ENCODE measurements around the gene KLHDC9. TPM values are rescaled to one million over a fixed set of nuclear protein-coding genes. Genes with fewer than 3 reads are reported as not detected.

Gene KLHDC9
- total and polyA plus RNA-seq, 2 of the 13 experiments (the other 11 are each of a cell fraction or from before 2014, with no cell fraction given): 2.9 TPM

GRCh38 chr1:161074676-161075368, 23.3 kb upstream of the KLHDC9 start (continued):
- peak; percentile 51 for TF ChIP-seq ZNF687 (CRISPR knock-in tag; IDR thresholded peaks at IDR 0.05)
- TF ChIP-seq KDM4B (CRISPR knock-in tag; IDR thresholded peaks at IDR 0.05): no peak
- TF ChIP-seq SKIL (CRISPR knock-in tag; IDR thresholded peaks at IDR 0.05; ENCODE audit: borderline replicate concordance): no peak
- TF ChIP-seq ZNF678 (CRISPR knock-in tag; IDR thresholded peaks at IDR 0.05): 0 out of 2 replicates have a peak, but pooled peaks have one; percentile 26
- no peak for TF ChIP-seq FOSL1 (CRISPR knock-in tag; IDR thresholded peaks at IDR 0.05; ENCODE audit: borderline replicate concordance)
- TF ChIP-seq ZNF446 (CRISPR knock-in tag; IDR thresholded peaks at IDR 0.05): no peak
- no peak for TF ChIP-seq MBNL3 (CRISPR knock-in tag; conservative IDR thresholded peaks at IDR 0.05)
- TF ChIP-seq CTCF (CRISPR knock-in tag; IDR thresholded peaks at IDR 0.05): no peak
- TF ChIP-seq HNRNPL (IDR thresholded peaks at IDR 0.05; ENCODE audit: low read depth, low read length): 0 out of 2 replicates have a peak, but pooled peaks have one; percentile 45
- no peak for TF ChIP-seq E2F5 (CRISPR knock-in tag; conservative IDR thresholded peaks at IDR 0.05)
- no peak for TF ChIP-seq CHD4 (IDR thresholded peaks at IDR 0.05; ENCODE audit: borderline replicate concordance, low read length)
- peak; percentile 15; the same call in 1 of the 2 replicates for TF ChIP-seq ATF1 (CRISPR knock-in tag; IDR thresholded peaks at IDR 0.05)
- no peak for TF ChIP-seq HOXA7 (CRISPR knock-in tag; IDR thresholded peaks at IDR 0.05)
- TF ChIP-seq NR0B2 (CRISPR knock-in tag; IDR thresholded peaks at IDR 0.05): 0 out of 2 replicates have a peak, but pooled peaks have one; percentile 16
- TF ChIP-seq BCL6 (CRISPR knock-in tag; IDR thresholded peaks at IDR 0.05): no peak
- peak; percentile 44; the same call in 1 of the 2 replicates for TF ChIP-seq PATZ1 (CRISPR knock-in tag; IDR thresholded peaks at IDR 0.05)
- TF ChIP-seq TARDBP (CRISPR knock-in tag; IDR thresholded peaks at IDR 0.05): no peak

Data from HepG2 (cell line).